Midbrain (tissue), 1 donor: Measurements from ENCODE around the gene PLA2G2A.

Experiments used
- DNase-seq: peaks from one replicate; lab custom pipeline; 2025; lab: John Stamatoyannopoulos, UW

The PLA2G2A gene

DNA sequence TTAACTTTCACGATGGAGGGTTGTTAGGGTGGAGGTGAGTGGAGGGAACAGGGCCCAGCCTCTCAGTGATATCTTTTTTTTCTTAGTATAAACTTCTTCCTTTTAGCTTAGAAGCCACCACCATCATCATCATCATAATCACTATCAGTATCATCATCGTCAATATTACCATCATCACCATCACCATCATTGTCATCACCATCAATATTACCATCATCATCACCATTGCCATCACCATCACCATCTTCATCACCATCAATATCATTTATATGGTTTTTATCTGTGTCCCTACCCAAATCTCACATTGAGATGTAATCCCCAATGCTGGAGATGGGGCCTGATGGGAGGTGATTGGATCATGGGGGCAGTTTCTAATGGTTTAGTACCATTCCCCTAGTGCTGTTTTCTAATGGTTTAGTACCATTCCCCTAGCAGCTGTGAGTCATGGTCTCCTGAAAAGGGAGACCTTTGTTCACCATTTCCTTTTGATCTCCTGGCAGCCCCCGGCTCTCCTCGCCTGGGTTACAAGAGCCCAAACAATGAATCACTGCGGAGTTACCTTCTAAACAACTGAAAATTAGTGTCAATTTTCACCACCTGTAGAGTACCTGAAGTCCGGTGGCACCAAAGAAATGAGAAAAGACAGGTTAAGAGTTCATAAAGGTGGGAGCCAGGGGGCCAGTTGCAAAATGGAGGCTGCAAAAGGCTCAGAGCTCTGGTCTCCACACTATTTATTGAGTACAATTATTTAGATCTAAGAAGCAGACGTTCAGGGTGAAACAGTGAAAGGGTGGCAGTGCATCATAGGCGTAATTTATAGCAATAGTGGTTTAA is 52.9 kb downstream of the PLA2G2A start:
- no peak for DNase-seq
